GM12892 (cell line): Measurements from ENCODE around the gene NGEF.

Source experiments
- DNase-seq: peaks from one replicate; pipeline ENCODE4 v3.0.0; 2011; ENCODE audit not compliant: insufficient read length
- FAIRE-seq: peaks from 2 replicates; lab custom pipeline; 2011; peaks lifted over from hg19 to GRCh38; lab: Jason Lieb, UNC
- POLR2A ChIP-seq: IDR thresholded peaks from 2 replicates; pipeline ENCODE4 v1.6.1; 2011; ENCODE audit warnings: low read depth, low read length, control low read depth
- POLR2AphosphoS5 ChIP-seq: IDR thresholded peaks from 2 replicates; pipeline ENCODE4 v1.6.1; 2011; ENCODE audit warnings: low read depth, low read length, control low read depth
- TAF1 ChIP-seq: IDR thresholded peaks from 2 replicates; pipeline ENCODE4 v1.6.1; 2011; ENCODE audit warnings: low read depth, mild to moderate bottlenecking, control low read depth, low read length, borderline replicate concordance

NGEF gene

GRCh38 chr2:232885264-232885961 lies 127.6 kb downstream of the NGEF start:
- DNase-seq (peak; percentile 2), FAIRE-seq (no peak)
- TF ChIP-seq POLR2AphosphoS5 (no peak), TAF1 (no peak), POLR2A (no peak)

- no peak for TF ChIP-seq POLR2AphosphoS5
- no peak for TF ChIP-seq POLR2A
- no peak for TF ChIP-seq TAF1
- no peak for FAIRE-seq
Observed at GRCh38 chr2:232884549-232885263, 128.3 kb downstream of the NGEF start.

GRCh38 chr2:232884001-232884421 lies 129.0 kb downstream of the NGEF start:
- no peak for DNase-seq
- no peak for FAIRE-seq
- TF ChIP-seq POLR2A, result no peak
- no peak for TF ChIP-seq POLR2AphosphoS5
- no peak for TF ChIP-seq TAF1

More at GRCh38 chr2:232884549-232885263, 128.3 kb downstream of the NGEF start:
- DNase-seq, result no peak

- no peak for FAIRE-seq
- TF ChIP-seq POLR2A (no peak), TAF1 (no peak), POLR2AphosphoS5 (no peak)
- DNase-seq, result no peak
Observed at GRCh38 chr2:232883116-232883721, 129.8 kb downstream of the NGEF start.

GRCh38 chr2:232882505-232883115 lies 130.4 kb downstream of the NGEF start:
- no peak for DNase-seq
- no peak for FAIRE-seq
- no peak for TF ChIP-seq POLR2AphosphoS5
- no peak for TF ChIP-seq POLR2A
- TF ChIP-seq TAF1, result no peak

- FAIRE-seq, result no peak
- TF ChIP-seq POLR2A, result no peak
- no peak for DNase-seq
Observed at GRCh38 chr2:232882085-232882484, 131.0 kb downstream of the NGEF start.

GRCh38 chr2:232880764-232881351 lies 132.2 kb downstream of the NGEF start:
- no peak for FAIRE-seq
- TF ChIP-seq TAF1, result no peak
- no peak for TF ChIP-seq POLR2AphosphoS5
- TF ChIP-seq POLR2A, result no peak
- no peak for DNase-seq

GRCh38 chr2:232879618-232880494 lies 133.2 kb downstream of the NGEF start:
- no peak for TF ChIP-seq POLR2A
- FAIRE-seq, result no peak
- no peak for DNase-seq

- peak; percentile 13 for DNase-seq
- no peak for TF ChIP-seq POLR2AphosphoS5
- TF ChIP-seq TAF1, result no peak
- TF ChIP-seq POLR2A, result no peak
- FAIRE-seq, result no peak
Observed at GRCh38 chr2:232878855-232879617, 134.0 kb downstream of the NGEF start.
